CD8-positive, alpha-beta memory T cell (primary cell): ENCODE results near the gene NT5DC1. TPM values are rescaled to one million over a fixed set of nuclear protein-coding genes. Genes with fewer than 3 reads are reported as not detected.
A peak's percentile ranks its signal among the peaks of the same experiment; 100 is the strongest.

Source experiments
- CTCF ChIA-PET: fragments of 350-600 bp; sonication (Branson Sonifier 250); formaldehyde crosslinking; loops from one replicate; lab custom pipeline; 2021; ENCODE audit warnings: antibody characterized with exemption; lab: Charles Lee
- POLR2A ChIA-PET: fragments of 350-600 bp; sonication (Branson Sonifier 250); formaldehyde crosslinking; loops from one replicate; lab custom pipeline; 2021; ENCODE audit warnings: antibody characterized with exemption; lab: Charles Lee
- DNase-seq, 5 donors: peaks; one replicate each; pipeline versions ENCODE4 v3.0.0 to v3.0.0-alpha.2; 2020 to 2022; ENCODE audit warnings: mixed read lengths in 1 of 5
- H3K27ac ChIP-seq: one replicate; pipeline ENCODE4 v1.7.0; 2013; ENCODE audit warnings: low read depth, mild to moderate bottlenecking, low read length, moderate library complexity
- H3K27me3 ChIP-seq: 2 replicates; pipeline ENCODE4 v1.7.0; 2013; ENCODE audit warnings: low read length, mild to moderate bottlenecking; ENCODE audit not compliant: insufficient read depth, poor library complexity, severe bottlenecking
- H3K36me3 ChIP-seq: 2 replicates; pipeline ENCODE4 v1.7.0; 2013; ENCODE audit warnings: mild to moderate bottlenecking, low read length, moderate library complexity; ENCODE audit not compliant: insufficient read depth
- H3K4me1 ChIP-seq: 2 replicates; pipeline ENCODE4 v1.7.0; 2013; ENCODE audit warnings: mild to moderate bottlenecking, low read length, moderate library complexity; ENCODE audit not compliant: insufficient read depth
- H3K4me3 ChIP-seq: 2 replicates; pipeline ENCODE4 v1.7.0; 2013; ENCODE audit warnings: mild to moderate bottlenecking, low read length
- H3K9me3 ChIP-seq: 2 replicates; pipeline ENCODE4 v1.7.0; 2013; ENCODE audit warnings: mild to moderate bottlenecking, low read length
- H3K27ac Mint-ChIP-seq, 8 donors: one replicate each; pipeline ENCODE4 v1.8.0; 2020 to 2021; ENCODE audit warnings: mixed read lengths in 8 of 8, mild to moderate bottlenecking in 6 of 8, inconsistent platforms in 3 of 8, moderate library complexity in 3 of 8
- H3K27me3 Mint-ChIP-seq, 2 donors: one replicate each; pipeline ENCODE4 v1.8.0; 2020 to 2021; ENCODE audit warnings: mixed read lengths in 2 of 2, mild to moderate bottlenecking in 1 of 2, moderate library complexity in 1 of 2
- H3K36me3 Mint-ChIP-seq, 3 donors: one replicate each; pipeline ENCODE4 v1.8.0; 2020 to 2021; ENCODE audit warnings: mixed read lengths in 3 of 3, inconsistent platforms in 1 of 3, mild to moderate bottlenecking in 1 of 3
- H3K4me1 Mint-ChIP-seq, 3 donors: one replicate each; pipeline ENCODE4 v1.8.0; 2020 to 2021; ENCODE audit warnings: mixed read lengths in 3 of 3, inconsistent platforms in 1 of 3, mild to moderate bottlenecking in 1 of 3
- H3K4me3 Mint-ChIP-seq, 7 donors: one replicate each; pipeline ENCODE4 v1.8.0; 2020 to 2021; ENCODE audit warnings: mixed read lengths in 7 of 7, mild to moderate bottlenecking in 6 of 7, moderate library complexity in 4 of 7, inconsistent platforms in 2 of 7
- H3K9me3 Mint-ChIP-seq, 5 donors: one replicate each; pipeline ENCODE4 v1.8.0; 2020 to 2022; ENCODE audit warnings: mixed read lengths in 5 of 5, mild to moderate bottlenecking in 3 of 5, moderate library complexity in 2 of 5, inconsistent platforms in 1 of 5
- polyA plus RNA-seq: library from polyadenylated mRNA; unstranded; fragments of 300-500 nt; fragmentation: Illumina TruSeq; gene quantifications from one replicate; pipeline ENCODE4 v1.2.3, GENCODE V29; 2021
- total RNA-seq, 2 experiments: library from RNA; stranded (reverse); gene quantifications; one replicate each; pipeline ENCODE4 v1.2.3, GENCODE V29; 2021

Gene NT5DC1
- total and polyA plus RNA-seq, 3 experiments from 2014 or later, result 46.3 to 57.1 (median 47.6) TPM

- H3K4me1 Mint-ChIP-seq, result peaks cover 7 to 11% (median 10%) of the 10 kb centered on the region in 3 donors
- no peaks in the 10 kb centered on the region for H3K27me3 Mint-ChIP-seq
- DNase-seq, result no peak
- CTCF ChIA-PET, result no interaction called here
- Histone ChIP-seq H3K36me3 (no peaks in the 10 kb centered on the region), H3K9me3 (no peaks in the 10 kb centered on the region), H3K4me1 (no peaks in the 10 kb centered on the region), H3K27me3 (no peaks in the 10 kb centered on the region), H3K27ac (no peak overlapping the region), H3K4me3 (no peak overlapping the region)
- peaks cover 4 to 20% (median 15%) of the 10 kb centered on the region in 5 donors for H3K9me3 Mint-ChIP-seq
- no peak overlapping the region for H3K27ac Mint-ChIP-seq
- H3K36me3 Mint-ChIP-seq, result peaks cover 21 to 59% (median 34%) of the 10 kb centered on the region in 3 donors
- no peak overlapping the region for H3K4me3 Mint-ChIP-seq
- POLR2A ChIA-PET, result no interaction called here
Observed at GRCh38 chr6:116165596-116165995, 64.9 kb downstream of the NT5DC1 start.

- H3K4me1 Mint-ChIP-seq, result peaks cover 10 to 11% (median 10%) of the 10 kb centered on the region in 3 donors
- H3K27ac Mint-ChIP-seq, result no peak overlapping the region
- ChIA-PET POLR2A (no interaction called here), CTCF (no interaction called here)
- no peak overlapping the region for H3K27ac ChIP-seq
- H3K27me3 Mint-ChIP-seq, result no peaks in the 10 kb centered on the region
- H3K9me3 ChIP-seq, result no peaks in the 10 kb centered on the region
- DNase-seq, result no peak
- no peak overlapping the region for H3K4me3 Mint-ChIP-seq
- H3K9me3 Mint-ChIP-seq, result peaks cover 3 to 20% (median 15%) of the 10 kb centered on the region in 5 donors
- H3K4me1 ChIP-seq, result no peaks in the 10 kb centered on the region
- peaks cover 25 to 61% (median 33%) of the 10 kb centered on the region in 3 donors for H3K36me3 Mint-ChIP-seq
- H3K27me3 ChIP-seq, result no peaks in the 10 kb centered on the region
- H3K4me3 ChIP-seq, result no peak overlapping the region
- no peaks in the 10 kb centered on the region for H3K36me3 ChIP-seq
Observed at GRCh38 chr6:116166369-116166768, 65.7 kb downstream of the NT5DC1 start.

GRCh38 chr6:116168148-116168547, 67.5 kb downstream of the NT5DC1 start:
- no peaks in the 10 kb centered on the region for H3K36me3 ChIP-seq
- CTCF ChIA-PET, result no interaction called here
- POLR2A ChIA-PET, result no interaction called here

GRCh38 chr6:116169880-116170279, 69.2 kb downstream of the NT5DC1 start:
- peaks cover 4% of the 10 kb centered on the region for H3K36me3 ChIP-seq
- Mint-ChIP-seq H3K36me3 (peaks cover 15 to 61% (median 33%) of the 10 kb centered on the region in 3 donors), H3K4me1 (peaks cover 0 to 5% (median 2%) of the 10 kb centered on the region in 3 donors), H3K27ac (no peak overlapping the region), H3K4me3 (no peak overlapping the region), H3K9me3 (peaks cover 4 to 17% (median 13%) of the 10 kb centered on the region in 5 donors), H3K27me3 (no peaks in the 10 kb centered on the region)
- no peaks in the 10 kb centered on the region for H3K4me1 ChIP-seq
- H3K4me3 ChIP-seq, result no peak overlapping the region
- H3K9me3 ChIP-seq, result no peaks in the 10 kb centered on the region
- no peaks in the 10 kb centered on the region for H3K27me3 ChIP-seq
- no peak overlapping the region for H3K27ac ChIP-seq
- DNase-seq, result no peak
- CTCF ChIA-PET, result no interaction called here
- POLR2A ChIA-PET, result no interaction called here

More at GRCh38 chr6:116168148-116168547, 67.5 kb downstream of the NT5DC1 start:
- no peak overlapping the region for H3K4me3 Mint-ChIP-seq
- H3K27ac Mint-ChIP-seq, result no peak overlapping the region
- Histone ChIP-seq H3K9me3 (no peaks in the 10 kb centered on the region), H3K4me1 (no peaks in the 10 kb centered on the region), H3K4me3 (no peak overlapping the region), H3K27me3 (no peaks in the 10 kb centered on the region), H3K27ac (no peak overlapping the region)
- H3K9me3 Mint-ChIP-seq, result peaks cover 2 to 17% (median 12%) of the 10 kb centered on the region in 5 donors
- H3K36me3 Mint-ChIP-seq, result peaks cover 20 to 51% (median 30%) of the 10 kb centered on the region in 3 donors
- H3K4me1 Mint-ChIP-seq, result peaks cover 2 to 9% (median 9%) of the 10 kb centered on the region in 3 donors
- DNase-seq, result no peak
- no peaks in the 10 kb centered on the region for H3K27me3 Mint-ChIP-seq

GRCh38 chr6:116170358-116171057, 69.9 kb downstream of the NT5DC1 start:
- H3K36me3 Mint-ChIP-seq, result peaks cover 21 to 60% (median 35%) of the 10 kb centered on the region in 3 donors
- ChIA-PET CTCF (no interaction called here), POLR2A (no interaction called here)
- no peaks in the 10 kb centered on the region for H3K27me3 Mint-ChIP-seq
- H3K4me1 Mint-ChIP-seq, result peaks cover 0 to 5% (median 2%) of the 10 kb centered on the region in 3 donors
- Histone ChIP-seq H3K27me3 (no peaks in the 10 kb centered on the region), H3K9me3 (no peaks in the 10 kb centered on the region), H3K4me3 (no peak overlapping the region), H3K36me3 (peaks cover 4% of the 10 kb centered on the region), H3K4me1 (no peaks in the 10 kb centered on the region), H3K27ac (no peak overlapping the region)
- DNase-seq, result no peak
- H3K4me3 Mint-ChIP-seq, result no peak overlapping the region
- H3K27ac Mint-ChIP-seq, result peak overlapping the region in 1 of 8 donors; percentile 66
- H3K9me3 Mint-ChIP-seq, result peaks cover 9 to 22% (median 17%) of the 10 kb centered on the region in 5 donors

GRCh38 chr6:116173928-116174327, 73.3 kb downstream of the NT5DC1 start:
- CTCF ChIA-PET, result no interaction called here
- peaks cover 13 to 17% (median 15%) of the 10 kb centered on the region in 5 donors for H3K9me3 Mint-ChIP-seq
- no peaks in the 10 kb centered on the region for H3K4me1 ChIP-seq

GRCh38 chr6:116175344-116175743, 74.7 kb downstream of the NT5DC1 start:
- H3K4me3 Mint-ChIP-seq, result no peak overlapping the region
- H3K36me3 Mint-ChIP-seq, result peaks cover 15 to 40% (median 31%) of the 10 kb centered on the region in 3 donors
- no peaks in the 10 kb centered on the region for H3K4me1 ChIP-seq
- H3K4me3 ChIP-seq, result no peak overlapping the region
- no peak overlapping the region for H3K27ac ChIP-seq
- H3K9me3 Mint-ChIP-seq, result peaks cover 13 to 17% (median 15%) of the 10 kb centered on the region in 5 donors
- H3K27me3 ChIP-seq, result no peaks in the 10 kb centered on the region
- no peaks in the 10 kb centered on the region for H3K27me3 Mint-ChIP-seq
- peaks cover 4% of the 10 kb centered on the region for H3K36me3 ChIP-seq
- ChIA-PET POLR2A (no interaction called here), CTCF (no interaction called here)
- DNase-seq, result no peak
- H3K27ac Mint-ChIP-seq, result no peak overlapping the region
- no peaks in the 10 kb centered on the region for H3K9me3 ChIP-seq
- H3K4me1 Mint-ChIP-seq, result peaks cover 0 to 3% (median 0%) of the 10 kb centered on the region in 3 donors

More at GRCh38 chr6:116173928-116174327, 73.3 kb downstream of the NT5DC1 start:
- H3K4me3 ChIP-seq, result no peak overlapping the region
- Mint-ChIP-seq H3K27me3 (no peaks in the 10 kb centered on the region), H3K4me3 (no peak overlapping the region), H3K36me3 (peaks cover 17 to 43% (median 32%) of the 10 kb centered on the region in 3 donors), H3K27ac (no peak overlapping the region), H3K4me1 (peaks cover 0 to 5% (median 2%) of the 10 kb centered on the region in 3 donors)
- no peaks in the 10 kb centered on the region for H3K9me3 ChIP-seq
- POLR2A ChIA-PET, result no interaction called here
- H3K27ac ChIP-seq, result no peak overlapping the region
- H3K27me3 ChIP-seq, result no peaks in the 10 kb centered on the region
- DNase-seq, result no peak
- peaks cover 4% of the 10 kb centered on the region for H3K36me3 ChIP-seq

- Histone ChIP-seq H3K4me1 (no peaks in the 10 kb centered on the region), H3K4me3 (no peak overlapping the region), H3K9me3 (no peaks in the 10 kb centered on the region), H3K27me3 (no peaks in the 10 kb centered on the region), H3K27ac (no peak overlapping the region), H3K36me3 (peaks cover 4% of the 10 kb centered on the region)
- CTCF ChIA-PET, result no interaction called here
- POLR2A ChIA-PET, result no interaction called here
- no peak overlapping the region for H3K27ac Mint-ChIP-seq
- DNase-seq, result no peak
- H3K4me3 Mint-ChIP-seq, result no peak overlapping the region
- H3K9me3 Mint-ChIP-seq, result peaks cover 13 to 17% (median 15%) of the 10 kb centered on the region in 5 donors
- no peaks in the 10 kb centered on the region for H3K4me1 Mint-ChIP-seq
- peaks cover 11 to 33% (median 30%) of the 10 kb centered on the region in 3 donors for H3K36me3 Mint-ChIP-seq
- H3K27me3 Mint-ChIP-seq, result no peaks in the 10 kb centered on the region
Observed at GRCh38 chr6:116176596-116176995, 75.9 kb downstream of the NT5DC1 start.
